Hematopoietic multipotent progenitor cell treated with erythropoietin and hydrocortisone succinate and interleukin-3 and kit ligand, for 6 days (in vitro differentiated cells): Measurements from ENCODE around the gene AADACL4.

ENCODE experiments used
- DNase-seq: peaks from one replicate; pipeline ENCODE4 v3.0.0-alpha.2; 2015

AADACL4 gene

GRCh38 chr1:12643785-12644184 is at the start of gene AADACL4:
Gene AADACL4, plus strand, starts transcription at chr1:12644085. Its CDS starts 462 bp downstream, at chr1:12644547.
- DNase-seq, result peak; percentile 12

- DNase-seq, result no peak
These were observed 49.4 kb upstream of the AADACL4 start for GRCh38 chr1:12594490-12594889.

GRCh38 chr1:12594966-12595756 is 48.7 kb upstream of the AADACL4 start:
- peak; percentile 12 for DNase-seq

- no peak for DNase-seq
These were observed 48.2 kb upstream of the AADACL4 start for GRCh38 chr1:12595757-12596006.

- DNase-seq, result peak; percentile 47
These were observed 47.7 kb upstream of the AADACL4 start for GRCh38 chr1:12596007-12596821.

- DNase-seq, result no peak
These were observed 46.1 kb upstream of the AADACL4 start for GRCh38 chr1:12597792-12598191.

GRCh38 chr1:12598974-12599373 is 44.9 kb upstream of the AADACL4 start:
- no peak for DNase-seq

GRCh38 chr1:12599657-12600056 is 44.2 kb upstream of the AADACL4 start:
- DNase-seq, result no peak

GRCh38 chr1:12600335-12600734 is 43.5 kb upstream of the AADACL4 start:
- no peak for DNase-seq

GRCh38 chr1:12600880-12601633 is 42.8 kb upstream of the AADACL4 start:
- peak; percentile 49 for DNase-seq

GRCh38 chr1:12601700-12602658 is 41.9 kb upstream of the AADACL4 start:
- DNase-seq, result peak; percentile 57

GRCh38 chr1:12602659-12603024 is 41.2 kb upstream of the AADACL4 start:
- no peak for DNase-seq

- DNase-seq, result no peak
These were observed 40.7 kb upstream of the AADACL4 start for GRCh38 chr1:12603224-12603623.

- DNase-seq, result peak; percentile 84
These were observed 39.6 kb upstream of the AADACL4 start for GRCh38 chr1:12604114-12604874.

GRCh38 chr1:12604986-12605385 is 38.9 kb upstream of the AADACL4 start:
- no peak for DNase-seq

- no peak for DNase-seq
These were observed 36.6 kb upstream of the AADACL4 start for GRCh38 chr1:12607263-12607662.

GRCh38 chr1:12608311-12608957 is 35.5 kb upstream of the AADACL4 start:
- DNase-seq, result no peak

- no peak for DNase-seq
These were observed 34.3 kb upstream of the AADACL4 start for GRCh38 chr1:12609469-12610003.

- DNase-seq, result no peak
These were observed 33.5 kb upstream of the AADACL4 start for GRCh38 chr1:12610305-12610935.

- DNase-seq, result no peak
These were observed 32.9 kb upstream of the AADACL4 start for GRCh38 chr1:12610941-12611340.
